ENCODE results near the gene DNAJC4.

The DNAJC4 gene

DNA sequence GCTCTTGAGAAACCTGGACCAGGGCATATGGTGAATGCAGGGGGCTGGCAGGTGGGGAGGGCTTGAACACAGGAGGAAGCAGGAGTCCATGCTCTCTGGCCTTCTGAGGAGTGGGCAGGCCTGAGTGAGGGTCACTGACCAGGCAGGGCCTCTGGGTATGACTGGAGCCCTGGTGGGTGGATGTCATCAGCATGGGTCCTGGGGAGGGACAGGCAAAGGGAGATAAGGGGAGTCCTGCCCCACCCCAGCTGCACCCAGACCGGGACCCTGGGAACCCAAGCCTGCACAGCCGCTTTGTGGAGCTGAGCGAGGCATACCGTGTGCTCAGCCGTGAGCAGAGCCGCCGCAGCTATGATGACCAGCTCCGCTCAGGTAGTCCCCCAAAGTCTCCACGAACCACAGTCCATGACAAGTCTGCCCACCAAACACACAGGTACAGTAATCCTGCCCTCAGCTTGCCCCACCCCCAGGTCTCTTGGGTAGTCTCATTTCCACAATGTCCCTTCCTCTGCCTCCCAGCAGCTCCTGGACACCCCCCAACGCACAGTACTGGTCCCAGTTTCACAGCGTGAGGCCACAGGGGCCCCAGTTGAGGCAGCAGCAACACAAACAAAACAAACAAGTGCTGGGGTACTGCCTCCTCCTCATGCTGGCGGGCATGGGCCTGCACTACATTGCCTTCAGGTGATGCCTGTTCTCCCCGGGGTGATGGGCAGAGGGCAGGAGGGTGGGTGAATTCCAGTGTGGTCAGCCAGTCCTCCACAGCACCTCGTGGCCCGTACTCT is 2.0 kb downstream of the DNAJC4 start:
- H3F3A ChIP-seq (ENCODE audit: insufficient read depth, low read length), result no peaks in the 10 kb centered on the region
- no peaks in the 10 kb centered on the region for H3K79me2 ChIP-seq (ENCODE audit: insufficient read depth, low read length)
- no peak overlapping the region for H3K27ac ChIP-seq (ENCODE audit: low read depth, low read length, poor library complexity, severe bottlenecking)
- H3K27me3 ChIP-seq (ENCODE audit: insufficient read depth, low read length), result no peaks in the 10 kb centered on the region
- peaks cover 59% of the 10 kb centered on the region for H3K4me1 ChIP-seq (ENCODE audit: insufficient read depth, low read length, severe bottlenecking)
- H3K9me3 ChIP-seq (ENCODE audit: low read length), result no peaks in the 10 kb centered on the region
- no peaks in the 10 kb centered on the region for H3K9me2 ChIP-seq (ENCODE audit: low read depth, low read length)
- no peak overlapping the region for H3K4me3 ChIP-seq (ENCODE audit: low read depth, low read length, poor library complexity, severe bottlenecking)
- H2AFZ ChIP-seq (ENCODE audit: low read length), result no peak overlapping the region
- H3K4me2 ChIP-seq (ENCODE audit: low read length), result no peak overlapping the region; the same call in 1 of the 2 replicates
- H3K9ac ChIP-seq (ENCODE audit: low read length), result no peak overlapping the region
- TF ChIP-seq EZH2 (IDR thresholded peaks at IDR 0.05; ENCODE audit: borderline replicate concordance, low read length) (no peak), CTCF (IDR thresholded peaks at IDR 0.05; ENCODE audit: low read length) (no peak)
- H3K36me3 ChIP-seq (ENCODE audit: insufficient read depth, low read length), result peaks cover 5% of the 10 kb centered on the region; the same call in 1 of the 2 replicates
- H4K20me1 ChIP-seq (ENCODE audit: insufficient read depth, low read length), result no peaks in the 10 kb centered on the region

DNA sequence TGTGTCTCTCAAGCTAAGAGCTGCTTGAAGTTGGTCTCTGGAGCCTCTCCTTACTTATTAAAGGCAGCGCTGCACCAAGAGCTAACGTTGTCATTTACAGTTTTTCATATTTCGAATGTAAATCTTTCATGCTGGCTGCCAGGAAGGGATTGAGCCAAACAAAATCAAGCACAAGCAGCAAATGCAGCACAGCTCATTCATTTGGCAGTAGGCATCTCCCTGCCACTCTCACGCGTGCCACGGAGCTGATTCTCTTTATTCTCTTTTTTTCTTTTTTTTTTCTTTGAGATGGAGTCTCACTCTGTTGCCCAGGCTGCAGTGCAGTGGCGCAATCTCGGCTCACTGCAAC is 2.6 kb downstream of the DNAJC4 start:
- no peaks in the 10 kb centered on the region for H3K27me3 ChIP-seq (ENCODE audit: insufficient read depth, low read length)
- TF ChIP-seq CTCF (IDR thresholded peaks at IDR 0.05; ENCODE audit: low read length) (no peak), EZH2 (IDR thresholded peaks at IDR 0.05; ENCODE audit: borderline replicate concordance, low read length) (no peak)

GRCh38 chr11:64233913-64234586 is 3.7 kb downstream of the DNAJC4 start, which contains the start of gene VEGFB:
Gene VEGFB (plus strand): TSS chr11:64234584. CDS start chr11:64234834, 250 bp downstream.
- no peaks in the 10 kb centered on the region for H3K27me3 ChIP-seq (ENCODE audit: insufficient read depth, low read length)
- H3K9ac ChIP-seq (ENCODE audit: low read length), result peak within 1 kb of the TSS; percentile 79
- peaks cover 16% of the 10 kb centered on the region; the same call in 1 of the 2 replicates for H3F3A ChIP-seq (ENCODE audit: insufficient read depth, low read length)
- peak within 1 kb of the TSS; percentile 77 for H3K4me3 ChIP-seq (ENCODE audit: low read depth, low read length, poor library complexity, severe bottlenecking)
- peaks cover 70% of the 10 kb centered on the region for H3K4me1 ChIP-seq (ENCODE audit: insufficient read depth, low read length, severe bottlenecking)
- H4K20me1 ChIP-seq (ENCODE audit: insufficient read depth, low read length), result no peaks in the 10 kb centered on the region
- H3K9me2 ChIP-seq (ENCODE audit: low read depth, low read length), result no peaks in the 10 kb centered on the region
- H3K36me3 ChIP-seq (ENCODE audit: insufficient read depth, low read length), result peaks cover 13% of the 10 kb centered on the region; the same call in 1 of the 2 replicates
- H3K4me2 ChIP-seq (ENCODE audit: low read length), result peak within 1 kb of the TSS; percentile 97
- TF ChIP-seq CTCF (IDR thresholded peaks at IDR 0.05; ENCODE audit: low read length), result no peak
- no peak for TF ChIP-seq EZH2 (IDR thresholded peaks at IDR 0.05; ENCODE audit: borderline replicate concordance, low read length)
- no peak within 1 kb of the TSS for H2AFZ ChIP-seq (ENCODE audit: low read length)
- H3K27ac ChIP-seq (ENCODE audit: low read depth, low read length, poor library complexity, severe bottlenecking), result peak within 1 kb of the TSS; percentile 69
- no peaks in the 10 kb centered on the region for H3K9me3 ChIP-seq (ENCODE audit: low read length)
- H3K79me2 ChIP-seq (ENCODE audit: insufficient read depth, low read length), result no peaks in the 10 kb centered on the region

More for the DNA sequence above, 2.6 kb downstream of the DNAJC4 start:
- Histone ChIP-seq H3K9ac (ENCODE audit: low read length) (no peak overlapping the region), H3K36me3 (ENCODE audit: insufficient read depth, low read length) (peaks cover 5% of the 10 kb centered on the region; the same call in 1 of the 2 replicates), H3K4me3 (ENCODE audit: low read depth, low read length, poor library complexity, severe bottlenecking) (no peak overlapping the region), H3K79me2 (ENCODE audit: insufficient read depth, low read length) (no peaks in the 10 kb centered on the region), H3K9me3 (ENCODE audit: low read length) (no peaks in the 10 kb centered on the region), H2AFZ (ENCODE audit: low read length) (no peak overlapping the region), H3K27ac (ENCODE audit: low read depth, low read length, poor library complexity, severe bottlenecking) (no peak overlapping the region), H3K4me1 (ENCODE audit: insufficient read depth, low read length, severe bottlenecking) (peaks cover 61% of the 10 kb centered on the region), H3K9me2 (ENCODE audit: low read depth, low read length) (no peaks in the 10 kb centered on the region), H3F3A (ENCODE audit: insufficient read depth, low read length) (0 out of 2 replicates have a peak, but pooled peaks cover 5% of the 10 kb centered on the region), H4K20me1 (ENCODE audit: insufficient read depth, low read length) (no peaks in the 10 kb centered on the region), H3K4me2 (ENCODE audit: low read length) (no peak overlapping the region; the same call in 1 of the 2 replicates)

Measured in OCI-LY1 (cell line).